Endothelial cell of umbilical vein (primary cell): ENCODE results near the gene CRY2. TPM values are rescaled to one million over a fixed set of nuclear protein-coding genes. Genes with fewer than 3 reads are reported as not detected.

Experiments
- BruUV-seq: library from RNA; stranded (reverse); fragments of 400-500 nt; replicated peaks from 2 replicates; lab custom pipeline; 2021; lab: Mats Ljungman, UMichigan
- CTCF ChIA-PET: fragments of 300-600, 350-600 bp; sonication (Branson Sonifier 250); formaldehyde crosslinking; loops from one replicate; lab custom pipeline; 2021; ENCODE audit warnings: antibody characterized with exemption, inconsistent platforms; lab: Charles Lee
- POLR2A ChIA-PET: fragments of 300-600, 350-600 bp; sonication (Branson Sonifier 250); formaldehyde crosslinking; loops from one replicate; lab custom pipeline; 2021; ENCODE audit warnings: antibody characterized with exemption, inconsistent platforms; lab: Charles Lee
- DNase-seq: peaks from one replicate; pipeline ENCODE4 v3.0.0-alpha.2; 2011; ENCODE audit warnings: low read depth, low spot score
- FAIRE-seq: peaks from 2 replicates; lab custom pipeline; 2011; peaks lifted over from hg19 to GRCh38; lab: Jason Lieb, UNC
- H2AFZ ChIP-seq: 2 replicates; pipeline ENCODE4 v1.6.0; 2012; ENCODE audit warnings: low read depth, low read length, control low read depth, inconsistent platforms
- H3K27ac ChIP-seq: 2 replicates; pipeline ENCODE4 v1.5.1; 2011; ENCODE audit warnings: low read depth, mild to moderate bottlenecking, control low read depth, low read length, moderate library complexity; ENCODE audit not compliant: insufficient read depth
- H3K27me3 ChIP-seq, 2 experiments: 2 replicates each; pipeline versions ENCODE4 v1.6.0 to v1.6.1; 2011; ENCODE audit warnings: low read length in 2 of 2, mixed read lengths in 1 of 2; ENCODE audit not compliant: control insufficient read depth in 2 of 2, insufficient read depth in 2 of 2
- H3K36me3 ChIP-seq, 2 experiments: 2 replicates in 1 of 2; 3 replicates in 1 of 2; pipeline ENCODE4 v1.5.1; 2011; ENCODE audit warnings: low read length in 2 of 2, mild to moderate bottlenecking in 1 of 2, moderate library complexity in 1 of 2; ENCODE audit not compliant: control insufficient read depth in 2 of 2, insufficient read depth in 2 of 2; ENCODE audit errors: extremely low read depth in 1 of 2
- H3K4me1 ChIP-seq: 3 replicates; pipeline ENCODE4 v1.5.1; 2011; ENCODE audit warnings: mild to moderate bottlenecking, low read length; ENCODE audit not compliant: control insufficient read depth, insufficient read depth; ENCODE audit errors: extremely low read depth
- H3K4me2 ChIP-seq: 2 replicates; pipeline ENCODE4 v1.6.1; 2011; ENCODE audit warnings: low read length, control low read depth, mixed read lengths; ENCODE audit not compliant: insufficient read depth
- H3K4me3 ChIP-seq, 3 experiments: fragments of 200-600 bp in 1 of 3; sonication (generic), shearing (Covaris generic) in 1 of 3; replicated peaks in 1 of 3; 2 replicates each; pipeline ENCODE4 v1.5.1; 2011 to 2016; ENCODE audit warnings: control low read depth in 3 of 3, low read length in 3 of 3, mild to moderate bottlenecking in 2 of 3, inconsistent platforms in 1 of 3, low read depth in 1 of 3, moderate library complexity in 1 of 3; ENCODE audit not compliant: insufficient read depth in 1 of 3
- H3K79me2 ChIP-seq: 2 replicates; pipeline ENCODE4 v1.6.0; 2012; ENCODE audit warnings: low read length, inconsistent platforms; ENCODE audit not compliant: control insufficient read depth, insufficient read depth
- H3K9ac ChIP-seq: replicated peaks from 2 replicates; pipeline ENCODE3; 2011; ENCODE audit warnings: low read length, control low read depth; ENCODE audit not compliant: insufficient read depth; ENCODE audit errors: extremely low read depth
- H3K9me1 ChIP-seq: replicated peaks from 3 replicates; pipeline ENCODE4 v1.6.0; 2011; ENCODE audit warnings: mild to moderate bottlenecking, low read length; ENCODE audit not compliant: control insufficient read depth, insufficient read depth; ENCODE audit errors: extremely low read depth
- H3K9me3 ChIP-seq: replicated peaks from 2 replicates; pipeline ENCODE4 v1.5.1; 2012; ENCODE audit warnings: low read length, inconsistent platforms; ENCODE audit not compliant: control insufficient read depth, insufficient read depth
- H4K20me1 ChIP-seq: replicated peaks from 2 replicates; pipeline ENCODE3; 2011; ENCODE audit warnings: mild to moderate bottlenecking, low read length; ENCODE audit not compliant: control insufficient read depth, insufficient read depth; ENCODE audit errors: extremely low read depth
- CTCF ChIP-seq, 2 donors: IDR thresholded peaks; 1 replicate in 1 of 2; 2 replicates in 1 of 2; pipeline ENCODE4 v1.5.1; 2011; ENCODE audit warnings: low read length in 2 of 2, mild to moderate bottlenecking in 2 of 2, moderate library complexity in 2 of 2, control low read depth in 1 of 2, inconsistent platforms in 1 of 2, low read depth in 1 of 2; ENCODE audit not compliant: insufficient read depth in 1 of 2; ENCODE audit errors: extremely low read depth in 1 of 2
- EZH2 ChIP-seq: IDR thresholded peaks from 2 replicates; pipeline ENCODE4 v1.6.1; 2012; ENCODE audit warnings: borderline replicate concordance, low read depth, mild to moderate bottlenecking, moderate library complexity, low read length, inconsistent platforms; ENCODE audit not compliant: severe bottlenecking
- FOS ChIP-seq: IDR thresholded peaks from 2 replicates; pipeline ENCODE4 v1.6.1; 2011; ENCODE audit warnings: mild to moderate bottlenecking, low read length, moderate library complexity, borderline replicate concordance; ENCODE audit not compliant: insufficient read depth
- GATA2 ChIP-seq: IDR thresholded peaks from 2 replicates; pipeline ENCODE4 v1.7.0; 2011; ENCODE audit warnings: low read depth, mild to moderate bottlenecking, moderate library complexity, mixed read lengths, low read length; ENCODE audit not compliant: insufficient read length, insufficient read depth
- JUN ChIP-seq: IDR thresholded peaks from 2 replicates; pipeline ENCODE4 v1.6.1; 2011; ENCODE audit warnings: borderline replicate concordance, low read depth; ENCODE audit not compliant: insufficient read length, insufficient read depth
- MAX ChIP-seq: IDR thresholded peaks from 2 replicates; pipeline ENCODE4 v1.6.1; 2011; ENCODE audit not compliant: insufficient read depth, insufficient read length
- MYC ChIP-seq: IDR thresholded peaks from one replicate; pipeline ENCODE4 v1.6.1; 2011; ENCODE audit warnings: mild to moderate bottlenecking, low read depth, low read length
- POLR2A ChIP-seq: IDR thresholded peaks from 2 replicates; pipeline ENCODE4 v1.6.1; 2012; ENCODE audit warnings: low read depth, mild to moderate bottlenecking, control low read depth, low read length
- POLR2AphosphoS5 ChIP-seq: IDR thresholded peaks from 2 replicates; pipeline ENCODE4 v1.6.1; 2012; ENCODE audit warnings: low read depth, mild to moderate bottlenecking, control low read depth, low read length, moderate library complexity; ENCODE audit not compliant: insufficient read depth
- dilution Hi-C: fragments of 300-500 bp; cut with MboI; formaldehyde crosslinking; loops from one replicate; pipeline ENCODE4 v1.15.0; 2019; ENCODE audit warnings: low sequenced_read_pairs; ENCODE audit not compliant: extremely low pct_ligation_motif_present
- intact Hi-C: fragments of 100-400 bp; cut with micrococcal nuclease; formaldehyde crosslinking; loops from one replicate; pipeline ENCODE4 v1.10.0; 2022
- polyA plus RNA-seq, 4 experiments: library from polyadenylated mRNA; depleted of rRNA in 3 of 4; stranded (reverse) in 3 of 4; unstranded in 1 of 4; fragments of >200 nt; gene quantifications; 2 replicates each; pipeline versions ENCODE4 v1.2.1 to v1.2.3, GENCODE V29; 2011 to 2012; ENCODE audit warnings: missing spikeins in 1 of 4
- total RNA-seq: library from RNA; stranded (reverse); gene quantifications from 2 replicates; pipeline ENCODE4 v1.2.3, GENCODE V29; 2021

Gene CRY2
- total and polyA plus RNA-seq, 2 donors (not counting 3 experiments of a cell fraction or from before 2014, with no cell fraction given), result 7.7 to 11.7 TPM

GRCh38 chr11:45810431-45811108 is 36.7 kb upstream of the CRY2 start:
- Histone ChIP-seq H3K36me3 (peaks cover 9 to 17% of the 10 kb centered on the region in 2 experiments), H3K27ac (no peak overlapping the region), H3K9me3 (no peaks in the 10 kb centered on the region), H3K9ac (no peak overlapping the region), H4K20me1 (no peaks in the 10 kb centered on the region), H2AFZ (no peak overlapping the region), H3K79me2 (peaks cover 24% of the 10 kb centered on the region), H3K4me1 (peaks cover 23% of the 10 kb centered on the region), H3K4me2 (no peak overlapping the region), H3K27me3 (no peaks in the 10 kb centered on the region), H3K4me3 (no peak overlapping the region), H3K9me1 (no peaks in the 10 kb centered on the region)
- no peak for FAIRE-seq
- CTCF ChIA-PET, result no interaction called here
- no peak for DNase-seq
- dilution Hi-C loops, result no loop called here
- TF ChIP-seq POLR2A, result no peak
- no peak for TF ChIP-seq JUN
- no peak for TF ChIP-seq EZH2
- TF ChIP-seq MYC, result no peak
- TF ChIP-seq FOS, result no peak
- TF ChIP-seq CTCF (IDR thresholded peaks at IDR 0.05; ENCODE audit: extremely low read depth in 1 of 2, insufficient read depth in 1 of 2, low read depth in 1 of 2, low read length in 2 of 2), result no peak
- TF ChIP-seq GATA2, result no peak
- TF ChIP-seq POLR2AphosphoS5, result no peak
- TF ChIP-seq MAX, result no peak
- intact Hi-C loops, result no loop called here
- POLR2A ChIA-PET, result no interaction called here
- BruUV-seq, result no TSS peak
